MM.1S (cell line): ENCODE data around the gene MED25.

Experiments
- DNase-seq: peaks from one replicate; pipeline ENCODE4 v3.0.0-alpha.2; 2015
- H2AFZ ChIP-seq: fragments of 300-600 bp; sonication (generic); 2 replicates; pipeline ENCODE4 v1.6.0; 2016; ENCODE audit warnings: antibody characterized with exemption, low read length
- H3F3A ChIP-seq: fragments of 300-600 bp; sonication (generic); 2 replicates; pipeline ENCODE4 v1.6.1; 2016; ENCODE audit warnings: mild to moderate bottlenecking, antibody characterized with exemption, low read length, moderate library complexity, mixed read lengths; ENCODE audit not compliant: insufficient read depth
- H3K27ac ChIP-seq: fragments of 300-600 bp; sonication (generic); 2 replicates; pipeline ENCODE4 v1.5.1; 2016; ENCODE audit warnings: mild to moderate bottlenecking, low read length
- H3K27me3 ChIP-seq: fragments of 300-600 bp; sonication (generic); replicated peaks from 2 replicates; pipeline ENCODE4 v1.6.0; 2016; ENCODE audit warnings: low read length; ENCODE audit not compliant: insufficient read depth
- H3K36me3 ChIP-seq: fragments of 300-600 bp; sonication (generic); replicated peaks from 2 replicates; pipeline ENCODE4 v1.6.1; 2016; ENCODE audit warnings: mild to moderate bottlenecking, low read length, mixed read lengths; ENCODE audit not compliant: insufficient read depth
- H3K4me1 ChIP-seq: fragments of 300-600 bp; sonication (generic); 2 replicates; pipeline ENCODE4 v1.6.1; 2016; ENCODE audit warnings: low read length, mixed read lengths
- H3K4me2 ChIP-seq: fragments of 300-600 bp; sonication (generic); 2 replicates; pipeline ENCODE4 v1.6.0; 2016; ENCODE audit warnings: low read depth, low read length
- H3K4me3 ChIP-seq: fragments of 300-600 bp; sonication (generic); 2 replicates; pipeline ENCODE4 v1.5.1; 2016; ENCODE audit warnings: low read length, mixed read lengths
- H3K79me2 ChIP-seq: fragments of 300-600 bp; sonication (generic); 2 replicates; pipeline ENCODE4 v1.6.1; 2016; ENCODE audit warnings: mixed run types, low read length, mixed read lengths
- H3K9ac ChIP-seq: fragments of 300-600 bp; sonication (generic); 2 replicates; pipeline ENCODE4 v1.6.1; 2016; ENCODE audit warnings: low read length, mixed read lengths
- H3K9me2 ChIP-seq: fragments of 300-600 bp; sonication (generic); replicated peaks from 2 replicates; pipeline ENCODE4 v1.6.1; 2016; ENCODE audit warnings: mild to moderate bottlenecking, low read length, mixed read lengths; ENCODE audit not compliant: insufficient read depth
- H3K9me3 ChIP-seq: fragments of 300-600 bp; sonication (generic); replicated peaks from 2 replicates; pipeline ENCODE4 v1.6.1; 2016; ENCODE audit warnings: mild to moderate bottlenecking, low read length, mixed read lengths; ENCODE audit not compliant: insufficient read depth
- H4K20me1 ChIP-seq: fragments of 300-600 bp; sonication (generic); 2 replicates; pipeline ENCODE4 v1.6.1; 2016; ENCODE audit warnings: mild to moderate bottlenecking, low read length, moderate library complexity, mixed read lengths; ENCODE audit not compliant: insufficient read depth
- EZH2 ChIP-seq: fragments of 300-600 bp; sonication (generic); optimal IDR thresholded peaks from 2 replicates; pipeline ENCODE3; 2017; ENCODE audit warnings: low read depth, mild to moderate bottlenecking, antibody characterized with exemption, low read length, mixed read lengths
- EZH2phosphoT487 ChIP-seq: fragments of 300-600 bp; sonication (generic); IDR thresholded peaks from 2 replicates; pipeline ENCODE4 v1.6.1; 2018; ENCODE audit warnings: antibody characterized with exemption, low read length
- TF ChIP-seq, protein P1 (sequence below): fragments of 300-600 bp; sonication (generic); IDR thresholded peaks from 2 replicates; pipeline ENCODE4 v1.5.1; 2016; ENCODE audit warnings: antibody characterized with exemption, low read length, mixed read lengths

Gene MED25

DNA sequence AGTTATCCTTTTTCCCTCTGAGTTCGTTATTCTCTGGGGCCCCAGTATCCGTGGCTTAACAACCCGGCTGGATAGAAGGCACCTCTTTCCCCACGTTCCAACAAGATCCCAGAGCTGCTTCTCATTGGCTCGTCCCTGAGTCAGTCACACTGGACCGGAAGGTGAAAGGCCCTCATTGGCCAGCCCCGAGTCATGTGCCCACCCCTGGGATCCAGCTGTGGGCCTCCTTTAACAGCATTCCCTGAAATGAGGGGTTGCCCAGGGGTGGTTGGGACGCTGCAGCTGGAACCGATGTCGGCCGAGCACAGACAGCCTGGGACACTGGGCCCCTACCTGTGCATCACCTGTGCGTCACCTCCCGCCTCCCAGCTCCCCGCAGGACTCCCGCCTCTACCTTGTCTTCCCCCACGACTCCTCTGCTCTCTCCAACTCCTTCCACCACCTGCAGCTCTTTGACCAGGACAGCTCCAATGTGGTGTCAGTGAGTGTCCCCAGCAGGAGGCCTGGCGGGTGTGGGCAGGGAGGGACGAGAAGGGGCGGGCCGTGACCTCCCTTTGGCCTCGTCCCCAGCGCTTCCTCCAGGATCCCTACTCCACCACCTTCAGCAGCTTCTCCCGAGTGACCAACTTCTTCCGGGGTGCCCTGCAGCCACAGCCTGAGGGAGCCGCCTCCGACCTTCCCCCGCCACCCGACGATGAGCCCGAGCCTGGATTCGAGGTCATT lies 63.7 kb downstream of the MED25 start:
- no peak overlapping the region for H3K27ac ChIP-seq
- peaks cover 4% of the 10 kb centered on the region; the same call in 1 of the 2 replicates for H3F3A ChIP-seq
- H3K9ac ChIP-seq, result no peak overlapping the region
- TF ChIP-seq EZH2phosphoT487 (no peak), EZH2 (no peak)
- TF ChIP-seq, protein P1, sequence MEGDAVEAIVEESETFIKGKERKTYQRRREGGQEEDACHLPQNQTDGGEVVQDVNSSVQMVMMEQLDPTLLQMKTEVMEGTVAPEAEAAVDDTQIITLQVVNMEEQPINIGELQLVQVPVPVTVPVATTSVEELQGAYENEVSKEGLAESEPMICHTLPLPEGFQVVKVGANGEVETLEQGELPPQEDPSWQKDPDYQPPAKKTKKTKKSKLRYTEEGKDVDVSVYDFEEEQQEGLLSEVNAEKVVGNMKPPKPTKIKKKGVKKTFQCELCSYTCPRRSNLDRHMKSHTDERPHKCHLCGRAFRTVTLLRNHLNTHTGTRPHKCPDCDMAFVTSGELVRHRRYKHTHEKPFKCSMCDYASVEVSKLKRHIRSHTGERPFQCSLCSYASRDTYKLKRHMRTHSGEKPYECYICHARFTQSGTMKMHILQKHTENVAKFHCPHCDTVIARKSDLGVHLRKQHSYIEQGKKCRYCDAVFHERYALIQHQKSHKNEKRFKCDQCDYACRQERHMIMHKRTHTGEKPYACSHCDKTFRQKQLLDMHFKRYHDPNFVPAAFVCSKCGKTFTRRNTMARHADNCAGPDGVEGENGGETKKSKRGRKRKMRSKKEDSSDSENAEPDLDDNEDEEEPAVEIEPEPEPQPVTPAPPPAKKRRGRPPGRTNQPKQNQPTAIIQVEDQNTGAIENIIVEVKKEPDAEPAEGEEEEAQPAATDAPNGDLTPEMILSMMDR, result no peak
- H2AFZ ChIP-seq, result no peak overlapping the region
- no peak for DNase-seq
- H3K27me3 ChIP-seq, result no peaks in the 10 kb centered on the region
- no peaks in the 10 kb centered on the region for H3K9me3 ChIP-seq
- H3K4me1 ChIP-seq, result no peaks in the 10 kb centered on the region
- peaks cover 16% of the 10 kb centered on the region for H3K79me2 ChIP-seq
- H3K9me2 ChIP-seq, result no peaks in the 10 kb centered on the region
- H3K36me3 ChIP-seq, result no peaks in the 10 kb centered on the region; the same call in 1 of the 2 replicates
- no peaks in the 10 kb centered on the region for H4K20me1 ChIP-seq
- no peak overlapping the region for H3K4me3 ChIP-seq
- no peak overlapping the region for H3K4me2 ChIP-seq

DNA sequence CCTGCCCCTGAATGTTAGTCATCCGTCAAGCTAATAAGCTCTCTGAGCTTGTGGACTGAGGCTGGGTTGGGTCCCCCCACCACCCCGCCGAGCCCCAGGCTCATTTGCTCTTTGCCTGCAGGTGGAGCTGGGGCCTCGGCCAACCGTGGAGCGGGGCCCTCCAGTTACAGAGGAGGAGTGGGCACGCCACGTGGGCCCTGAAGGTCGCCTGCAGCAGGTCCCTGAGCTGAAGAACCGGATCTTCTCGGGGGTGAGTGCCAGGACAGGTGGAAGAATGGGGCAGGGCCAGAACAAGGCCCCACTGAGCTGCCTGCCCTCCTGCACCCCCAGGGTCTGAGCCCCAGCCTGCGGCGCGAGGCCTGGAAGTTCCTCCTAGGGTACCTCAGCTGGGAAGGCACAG lies 64.6 kb downstream of the MED25 start:
- Histone ChIP-seq H3K9me3 (no peaks in the 10 kb centered on the region), H3K27ac (no peak overlapping the region), H3K79me2 (peaks cover 16% of the 10 kb centered on the region), H3F3A (peaks cover 4% of the 10 kb centered on the region; the same call in 1 of the 2 replicates), H3K4me1 (no peaks in the 10 kb centered on the region), H3K36me3 (no peaks in the 10 kb centered on the region; the same call in 1 of the 2 replicates), H3K4me2 (no peak overlapping the region), H3K27me3 (no peaks in the 10 kb centered on the region), H3K4me3 (no peak overlapping the region), H3K9me2 (no peaks in the 10 kb centered on the region), H4K20me1 (no peaks in the 10 kb centered on the region), H2AFZ (no peak overlapping the region), H3K9ac (no peak overlapping the region)
- DNase-seq, result no peak
- no peak for TF ChIP-seq EZH2
- TF ChIP-seq, protein P1, result no peak
- no peak for TF ChIP-seq EZH2phosphoT487

DNA sequence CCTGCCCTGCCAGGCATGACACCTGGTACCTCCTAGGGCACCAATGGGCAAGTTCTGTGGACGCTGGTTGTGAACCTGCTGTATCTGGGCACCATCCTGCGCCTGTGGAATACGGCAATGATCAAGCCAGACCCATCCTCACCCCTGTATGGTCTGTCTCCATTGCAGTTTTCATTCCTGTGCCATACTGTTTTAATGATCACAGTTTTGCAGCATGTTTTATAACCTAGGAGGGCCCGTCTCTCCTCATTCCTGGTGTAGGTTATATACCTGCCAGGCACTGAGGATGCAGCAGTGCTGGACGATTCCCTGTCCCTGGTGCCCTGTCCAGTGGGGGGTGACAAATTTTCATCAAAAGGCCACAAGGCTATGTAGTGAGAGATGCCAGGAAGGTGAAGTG lies 65.0 kb downstream of the MED25 start:
- Histone ChIP-seq H3K4me3 (no peak overlapping the region), H3K36me3 (no peaks in the 10 kb centered on the region; the same call in 1 of the 2 replicates), H3K27me3 (no peaks in the 10 kb centered on the region), H2AFZ (no peak overlapping the region), H3K4me1 (no peaks in the 10 kb centered on the region), H3K79me2 (peaks cover 15% of the 10 kb centered on the region), H4K20me1 (no peaks in the 10 kb centered on the region), H3K9me2 (no peaks in the 10 kb centered on the region), H3K9ac (no peak overlapping the region), H3K27ac (no peak overlapping the region), H3F3A (peaks cover 4% of the 10 kb centered on the region; the same call in 1 of the 2 replicates), H3K4me2 (no peak overlapping the region), H3K9me3 (no peaks in the 10 kb centered on the region)
- no peak for TF ChIP-seq EZH2
- DNase-seq, result no peak

DNA sequence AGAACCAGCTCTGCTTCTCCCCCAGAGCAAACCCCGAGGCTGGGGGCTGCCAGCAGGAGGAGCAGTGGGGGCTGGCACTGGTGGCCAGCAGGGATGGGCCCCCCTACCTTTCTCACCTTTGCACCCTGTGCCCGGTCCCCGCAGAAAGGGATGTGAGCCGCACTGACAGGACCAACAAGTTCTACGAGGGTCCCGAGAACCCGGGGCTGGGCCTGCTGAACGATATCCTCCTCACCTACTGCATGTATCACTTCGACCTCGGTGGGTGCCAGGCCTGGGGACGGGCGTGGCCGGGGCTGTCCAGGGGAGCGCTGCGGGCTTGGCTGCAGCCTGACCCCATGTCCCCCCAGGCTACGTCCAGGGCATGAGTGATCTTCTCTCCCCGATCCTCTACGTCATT lies 66.0 kb downstream of the MED25 start:
- Histone ChIP-seq H3K27ac (no peak overlapping the region), H3K36me3 (no peaks in the 10 kb centered on the region; the same call in 1 of the 2 replicates), H3K9me2 (no peaks in the 10 kb centered on the region), H3K79me2 (peaks cover 4% of the 10 kb centered on the region), H3F3A (peaks cover 3% of the 10 kb centered on the region; the same call in 1 of the 2 replicates), H3K4me1 (no peaks in the 10 kb centered on the region), H4K20me1 (no peaks in the 10 kb centered on the region), H2AFZ (no peak overlapping the region), H3K4me2 (no peak overlapping the region), H3K27me3 (no peaks in the 10 kb centered on the region), H3K4me3 (no peak overlapping the region), H3K9me3 (no peaks in the 10 kb centered on the region), H3K9ac (no peak overlapping the region)
- TF ChIP-seq, protein P1, result no peak
- TF ChIP-seq EZH2phosphoT487 (no peak), EZH2 (no peak)
- no peak for DNase-seq
